IMR-90 (cell line): ENCODE results near the gene TDRD3.

Experiments used
- BHLHE40 ChIP-seq: fragments of 150-350 bp; IDR thresholded peaks from 2 replicates; pipeline ENCODE4 v1.6.1; 2016; ENCODE audit warnings: mild to moderate bottlenecking, low read depth, low read length
- CEBPB ChIP-seq: IDR thresholded peaks from 2 replicates; pipeline ENCODE4 v1.6.1; 2012; ENCODE audit warnings: low read depth, low read length, improper control_type of control experiment
- CHD1 ChIP-seq: IDR thresholded peaks from 2 replicates; pipeline ENCODE4 v1.6.1; 2012; ENCODE audit warnings: low read depth, low read length, improper control_type of control experiment
- CTCF ChIP-seq: conservative IDR thresholded peaks from 2 replicates; pipeline ENCODE4 v1.5.1; 2012; ENCODE audit warnings: mild to moderate bottlenecking, low read depth, low read length, improper control_type of control experiment
- ELK1 ChIP-seq: fragments of 150-350 bp; IDR thresholded peaks from 2 replicates; pipeline ENCODE4 v1.6.1; 2016; ENCODE audit warnings: low read depth, mild to moderate bottlenecking, low read length, moderate library complexity, borderline replicate concordance
- FOS ChIP-seq: fragments of 150-350 bp; IDR thresholded peaks from 2 replicates; pipeline ENCODE4 v1.6.1; 2016; ENCODE audit warnings: low read depth, low read length
- MXI1 ChIP-seq: IDR thresholded peaks from 2 replicates; pipeline ENCODE4 v1.6.1; 2012; ENCODE audit warnings: low read depth, mild to moderate bottlenecking, low read length, moderate library complexity, borderline replicate concordance
- POLR2A ChIP-seq: IDR thresholded peaks from 2 replicates; pipeline ENCODE4 v1.6.1; 2012; ENCODE audit warnings: mild to moderate bottlenecking, low read depth, low read length
- RAD21 ChIP-seq: IDR thresholded peaks from 2 replicates; pipeline ENCODE4 v1.6.1; 2012; ENCODE audit warnings: low read length, improper control_type of control experiment
- RFX5 ChIP-seq: IDR thresholded peaks from 2 replicates; pipeline ENCODE4 v1.8.0; 2012; ENCODE audit warnings: low read depth, mild to moderate bottlenecking, low read length, moderate library complexity
- SMC3 ChIP-seq: fragments of 150-350 bp; IDR thresholded peaks from 2 replicates; pipeline ENCODE4 v1.6.1; 2016; ENCODE audit warnings: low read depth, mild to moderate bottlenecking, antibody characterized with exemption, low read length, moderate library complexity
- USF2 ChIP-seq: fragments of 150-350 bp; IDR thresholded peaks from 2 replicates; pipeline ENCODE4 v1.6.1; 2017; ENCODE audit warnings: mild to moderate bottlenecking, antibody characterized with exemption, low read length, low read depth

- TF ChIP-seq CTCF (no peak), BHLHE40 (no peak), RFX5 (no peak), CHD1 (no peak), MXI1 (no peak), POLR2A (no peak), SMC3 (no peak), ELK1 (no peak), RAD21 (no peak), USF2 (no peak), CEBPB (no peak), FOS (no peak)
Measured at GRCh38 chr13:60347690-60348089, 49.3 kb upstream of the TDRD3 start.
